Activated T-helper 2 cell treated with anti-CD3 and anti-CD28 coated beads, Interferon-gamma antibody, Interleukin-2, Interleukin-4, amounts not matched to agents 10 μg/mL and 5 μg/mL and 100 μg/mL, durations not matched to agents 14 hours and 24 hours and 36 hours (primary cell): ENCODE results near the gene PRSS56. TPM values are rescaled to one million over a fixed set of nuclear protein-coding genes. Genes with fewer than 3 reads are reported as not detected.

Experiments
- DNase-seq: peaks from one replicate; pipeline ENCODE4 v3.0.0; 2021; ENCODE audit warnings: low spot score
- H3K27ac Mint-ChIP-seq: one replicate; pipeline ENCODE4 v1.8.0; 2021; ENCODE audit warnings: mixed read lengths
- H3K27me3 Mint-ChIP-seq: one replicate; pipeline ENCODE4 v1.8.0; 2021; ENCODE audit warnings: low read depth, mixed read lengths
- H3K36me3 Mint-ChIP-seq: one replicate; pipeline ENCODE4 v1.8.0; 2021; ENCODE audit warnings: low read depth, mixed read lengths
- H3K4me1 Mint-ChIP-seq: one replicate; pipeline ENCODE4 v1.8.0; 2021; ENCODE audit warnings: low read depth, mixed read lengths
- H3K4me3 Mint-ChIP-seq: one replicate; pipeline ENCODE4 v1.8.0; 2021; ENCODE audit warnings: low read depth, mild to moderate bottlenecking, moderate library complexity, mixed read lengths
- H3K9me3 Mint-ChIP-seq: one replicate; pipeline ENCODE4 v1.8.0; 2021; ENCODE audit warnings: mixed read lengths
- intact Hi-C: fragments of 100-400 bp; cut with micrococcal nuclease; formaldehyde crosslinking; loops from one replicate; pipeline ENCODE4 v1.15.1; 2023
- total RNA-seq: library from RNA; stranded (reverse); gene quantifications from 2 replicates; pipeline ENCODE4 v1.2.3, GENCODE V29; 2022

The PRSS56 gene
- total RNA-seq, 1 donor from 2014 or later = not detected

GRCh38 chr2:232539298-232540231, 19.4 kb downstream of the PRSS56 start, which contains the start of gene CHRNG:
Gene CHRNG (plus strand): TSS chr2:232539692. CDS start chr2:232539748, 56 bp downstream.
- Mint-ChIP-seq H3K36me3 (no peaks in the 10 kb centered on the region), H3K4me1 (no peaks in the 10 kb centered on the region), H3K27me3 (peaks cover 7% of the 10 kb centered on the region), H3K27ac (no peak within 1 kb of the TSS), H3K9me3 (no peaks in the 10 kb centered on the region), H3K4me3 (no peak within 1 kb of the TSS)
- no peak for DNase-seq
- intact Hi-C loops = no loop called here

GRCh38 chr2:232540441-232541041, 20.4 kb downstream of the PRSS56 start:
- no peak for DNase-seq
- H3K4me1 Mint-ChIP-seq = no peaks in the 10 kb centered on the region
- intact Hi-C loops = no loop called here
- H3K9me3 Mint-ChIP-seq = no peaks in the 10 kb centered on the region
- H3K27ac Mint-ChIP-seq = no peak overlapping the region
- H3K36me3 Mint-ChIP-seq = no peaks in the 10 kb centered on the region
- peaks cover 7% of the 10 kb centered on the region for H3K27me3 Mint-ChIP-seq
- no peak overlapping the region for H3K4me3 Mint-ChIP-seq

- Mint-ChIP-seq H3K4me1 (peaks cover 1% of the 10 kb centered on the region), H3K36me3 (peaks cover 1% of the 10 kb centered on the region), H3K4me3 (no peak overlapping the region), H3K27me3 (peaks cover 7% of the 10 kb centered on the region), H3K27ac (no peak overlapping the region), H3K9me3 (no peaks in the 10 kb centered on the region)
- intact Hi-C loops = no loop called here
- DNase-seq = no peak
These were observed 21.2 kb downstream of the PRSS56 start for GRCh38 chr2:232541195-232541960.

- intact Hi-C loops = no loop called here
- no peak for DNase-seq
- H3K36me3 Mint-ChIP-seq = peaks cover 5% of the 10 kb centered on the region
- H3K9me3 Mint-ChIP-seq = no peaks in the 10 kb centered on the region
- peaks cover 7% of the 10 kb centered on the region for H3K27me3 Mint-ChIP-seq
- no peak overlapping the region for H3K4me3 Mint-ChIP-seq
- H3K27ac Mint-ChIP-seq = no peak overlapping the region
- H3K4me1 Mint-ChIP-seq = peaks cover 5% of the 10 kb centered on the region
These were observed 21.9 kb downstream of the PRSS56 start for GRCh38 chr2:232541961-232542714.

GRCh38 chr2:232542715-232543467, 22.7 kb downstream of the PRSS56 start:
- H3K4me3 Mint-ChIP-seq = no peak overlapping the region
- peaks cover 10% of the 10 kb centered on the region for H3K36me3 Mint-ChIP-seq
- no peaks in the 10 kb centered on the region for H3K9me3 Mint-ChIP-seq
- no peak for DNase-seq
- intact Hi-C loops = no loop called here
- no peak overlapping the region for H3K27ac Mint-ChIP-seq
- peaks cover 7% of the 10 kb centered on the region for H3K27me3 Mint-ChIP-seq
- H3K4me1 Mint-ChIP-seq = peaks cover 9% of the 10 kb centered on the region

GRCh38 chr2:232543491-232543890, 23.3 kb downstream of the PRSS56 start:
- intact Hi-C loops = no loop called here
- H3K4me1 Mint-ChIP-seq = peaks cover 10% of the 10 kb centered on the region
- H3K27ac Mint-ChIP-seq = no peak overlapping the region
- H3K9me3 Mint-ChIP-seq = peaks cover 1% of the 10 kb centered on the region
- no peak overlapping the region for H3K4me3 Mint-ChIP-seq
- H3K27me3 Mint-ChIP-seq = peaks cover under 1% of the 10 kb centered on the region
- peaks cover 16% of the 10 kb centered on the region for H3K36me3 Mint-ChIP-seq
- no peak for DNase-seq

GRCh38 chr2:232543928-232544631, 23.9 kb downstream of the PRSS56 start:
- Mint-ChIP-seq H3K4me3 (no peak overlapping the region), H3K4me1 (peaks cover 16% of the 10 kb centered on the region), H3K9me3 (peaks cover 6% of the 10 kb centered on the region), H3K27ac (no peak overlapping the region), H3K27me3 (no peaks in the 10 kb centered on the region), H3K36me3 (peaks cover 22% of the 10 kb centered on the region)
- no peak for DNase-seq
- intact Hi-C loops = no loop called here

GRCh38 chr2:232544674-232545073, 24.5 kb downstream of the PRSS56 start:
- no peak for DNase-seq
- peaks cover 6% of the 10 kb centered on the region for H3K9me3 Mint-ChIP-seq
- H3K36me3 Mint-ChIP-seq = peaks cover 26% of the 10 kb centered on the region
- H3K27ac Mint-ChIP-seq = no peak overlapping the region
- H3K27me3 Mint-ChIP-seq = no peaks in the 10 kb centered on the region
- intact Hi-C loops = no loop called here
- H3K4me3 Mint-ChIP-seq = no peak overlapping the region
- H3K4me1 Mint-ChIP-seq = peaks cover 20% of the 10 kb centered on the region

- no peak for DNase-seq
- peaks cover 6% of the 10 kb centered on the region for H3K9me3 Mint-ChIP-seq
These were observed 25.6 kb downstream of the PRSS56 start for GRCh38 chr2:232545511-232546375.

GRCh38 chr2:232547991-232548390, 27.8 kb downstream of the PRSS56 start:
- no peaks in the 10 kb centered on the region for H3K27me3 Mint-ChIP-seq
- DNase-seq = no peak
- intact Hi-C loops = no loop called here
- peaks cover 6% of the 10 kb centered on the region for H3K9me3 Mint-ChIP-seq
- peaks cover 37% of the 10 kb centered on the region for H3K36me3 Mint-ChIP-seq
- peaks cover 34% of the 10 kb centered on the region for H3K4me1 Mint-ChIP-seq
- H3K27ac Mint-ChIP-seq = no peak overlapping the region
- no peak overlapping the region for H3K4me3 Mint-ChIP-seq

More at GRCh38 chr2:232545511-232546375, 25.6 kb downstream of the PRSS56 start:
- Mint-ChIP-seq H3K4me3 (no peak overlapping the region), H3K36me3 (peaks cover 29% of the 10 kb centered on the region), H3K27ac (no peak overlapping the region), H3K27me3 (no peaks in the 10 kb centered on the region), H3K4me1 (peaks cover 22% of the 10 kb centered on the region)
- intact Hi-C loops = no loop called here
